Stimulated activated CD4-positive, alpha-beta T cell treated with anti-CD3 and anti-CD28 coated beads, Interleukin-4, amount 100 ng/mL, for 1 hour (primary cell): ENCODE results near the gene CD300H.

Source experiments
- DNase-seq: peaks from one replicate; pipeline ENCODE4 v3.0.0-alpha.2; 2020

CD300H gene

GRCh38 chr17:74547736-74548135, 19.6 kb downstream of the CD300H start:
- no peak for DNase-seq

GRCh38 chr17:74547264-74547663, 20.0 kb downstream of the CD300H start:
- DNase-seq = no peak

- no peak for DNase-seq
These were observed 20.7 kb downstream of the CD300H start for GRCh38 chr17:74546586-74546985.

- no peak for DNase-seq
These were observed 21.5 kb downstream of the CD300H start, which contains the start of gene CD300C for GRCh38 chr17:74545843-74546230. Gene CD300C (minus strand): TSS chr17:74546115. CDS start chr17:74545782, 333 bp downstream.

- no peak for DNase-seq
These were observed 22.1 kb downstream of the CD300H start for GRCh38 chr17:74544991-74545842.

- DNase-seq = no peak
These were observed 23.2 kb downstream of the CD300H start for GRCh38 chr17:74543891-74544760.

- DNase-seq = no peak
These were observed 23.9 kb downstream of the CD300H start for GRCh38 chr17:74543406-74543805.

- no peak for DNase-seq
These were observed 24.5 kb downstream of the CD300H start for GRCh38 chr17:74542727-74543383.

- no peak for DNase-seq
These were observed 25.1 kb downstream of the CD300H start for GRCh38 chr17:74542166-74542565.

- no peak for DNase-seq
These were observed 25.9 kb downstream of the CD300H start for GRCh38 chr17:74541176-74542111.

GRCh38 chr17:74539281-74539820, 28.0 kb downstream of the CD300H start:
- DNase-seq = no peak

- no peak for DNase-seq
These were observed 30.4 kb downstream of the CD300H start for GRCh38 chr17:74536890-74537289.

- DNase-seq = no peak
These were observed 35.2 kb downstream of the CD300H start for GRCh38 chr17:74532115-74532514.

GRCh38 chr17:74531231-74531761, 36.0 kb downstream of the CD300H start, which contains the start of gene CD300LB:
Gene CD300LB (minus strand): TSS chr17:74531475. CDS start chr17:74531350, 125 bp downstream.
- no peak for DNase-seq

GRCh38 chr17:74530831-74531150, 36.5 kb downstream of the CD300H start:
- no peak for DNase-seq

- DNase-seq = no peak
These were observed 38.1 kb downstream of the CD300H start for GRCh38 chr17:74529243-74529642.

- DNase-seq = no peak
These were observed 38.7 kb downstream of the CD300H start for GRCh38 chr17:74528491-74529199.

- no peak for DNase-seq
These were observed 39.6 kb downstream of the CD300H start for GRCh38 chr17:74527756-74528155.

- DNase-seq = no peak
These were observed 40.2 kb downstream of the CD300H start for GRCh38 chr17:74527081-74527480.

- DNase-seq = no peak
These were observed 40.6 kb downstream of the CD300H start for GRCh38 chr17:74526681-74527080.

GRCh38 chr17:74525781-74526288, 41.5 kb downstream of the CD300H start:
- DNase-seq = no peak
